RWPE2 (cell line): ENCODE results near the gene ZNFX1.

Experiments used
- ATAC-seq: fragments of 200-7000 bp; cut with Tn5 transposase; 3 replicates; pipeline ENCODE4 v1.9.1; 2021; ENCODE audit warnings: low read depth
- DNase-seq: peaks from one replicate; pipeline ENCODE4 v3.0.0-alpha.2; 2020; ENCODE audit warnings: low spot score
- H3K27ac ChIP-seq: fragments of 450-650 bp; 2 replicates; pipeline ENCODE4 v1.5.1; 2017; ENCODE audit warnings: mild to moderate bottlenecking; ENCODE audit not compliant: poor library complexity, severe bottlenecking
- H3K27me3 ChIP-seq: fragments of 250-450 bp; sonication (Bioruptor Pico); 2 replicates; pipeline ENCODE4 v1.5.1; 2021; ENCODE audit warnings: mild to moderate bottlenecking, moderate library complexity; ENCODE audit not compliant: insufficient read depth, poor library complexity, severe bottlenecking
- H3K36me3 ChIP-seq: fragments of 250-450 bp; sonication (Bioruptor Pico); 2 replicates; pipeline ENCODE4 v1.5.1; 2020; ENCODE audit warnings: low read depth, mild to moderate bottlenecking, moderate library complexity
- H3K4me1 ChIP-seq: fragments of 250-450 bp; sonication (Bioruptor Pico); 2 replicates; pipeline ENCODE4 v1.5.1; 2021; ENCODE audit warnings: mild to moderate bottlenecking, moderate library complexity; ENCODE audit not compliant: insufficient read depth, poor library complexity, severe bottlenecking
- H3K4me3 ChIP-seq: fragments of 250-450 bp; sonication (Bioruptor Pico); 2 replicates; pipeline ENCODE4 v1.5.1; 2021; ENCODE audit warnings: mild to moderate bottlenecking, moderate library complexity; ENCODE audit not compliant: severe bottlenecking
- H3K9me3 ChIP-seq: fragments of 250-450 bp; sonication (Bioruptor Pico); 2 replicates; pipeline ENCODE4 v1.5.1; 2021; ENCODE audit warnings: mild to moderate bottlenecking, moderate library complexity; ENCODE audit not compliant: severe bottlenecking
- CTCF ChIP-seq: fragments of 450-650 bp; IDR thresholded peaks from one replicate; pipeline ENCODE4 v1.5.1; 2017; ENCODE audit warnings: mild to moderate bottlenecking, moderate library complexity; ENCODE audit not compliant: poor library complexity, severe bottlenecking

The ZNFX1 gene

GRCh38 chr20:49278036-49278817, at the start of gene ZNFX1:
ZNFX1 (minus strand) TSS chr20:49278057; CDS start chr20:49275839, 2,218 bp downstream.
- ATAC-seq = peak; percentile 82
- Histone ChIP-seq H3K4me1 (peaks cover 53% of the 10 kb centered on the region), H3K4me3 (peak within 1 kb of the TSS; percentile 72), H3K9me3 (peaks cover 11% of the 10 kb centered on the region), H3K27me3 (no peaks in the 10 kb centered on the region), H3K36me3 (peaks cover 76% of the 10 kb centered on the region), H3K27ac (peak within 1 kb of the TSS; percentile 87)
- TF ChIP-seq CTCF = peak; percentile 42
- DNase-seq = peak; percentile 100

- H3K27me3 ChIP-seq = peaks cover 21% of the 10 kb centered on the region
- no peak overlapping the region for H3K4me3 ChIP-seq
- DNase-seq = no peak
- no peak for ATAC-seq
- TF ChIP-seq CTCF = no peak
- no peaks in the 10 kb centered on the region for H3K4me1 ChIP-seq
- no peaks in the 10 kb centered on the region for H3K9me3 ChIP-seq
- no peaks in the 10 kb centered on the region for H3K36me3 ChIP-seq
- no peak overlapping the region for H3K27ac ChIP-seq
Measured at GRCh38 chr20:49326026-49326425, 48.2 kb upstream of the ZNFX1 start.

DNA sequence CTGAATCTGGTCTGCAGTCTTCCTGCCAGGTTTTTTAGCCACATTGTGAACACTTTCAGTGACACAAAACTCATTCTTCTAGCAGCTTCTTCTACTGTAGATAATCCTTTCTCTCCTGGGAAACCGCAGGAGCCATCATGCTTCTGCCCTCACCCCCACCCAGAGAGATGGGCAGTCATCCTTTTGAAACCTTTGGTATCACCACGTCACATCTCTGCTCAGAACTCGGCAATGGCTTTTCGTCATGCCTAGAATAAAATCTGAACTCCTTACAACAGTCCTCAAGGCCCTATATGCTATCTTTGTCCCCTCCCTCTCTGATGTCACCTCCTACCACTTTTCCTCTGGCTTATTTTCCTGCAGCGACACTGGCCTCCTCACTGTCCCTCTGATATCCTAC, 46.4 kb upstream of the ZNFX1 start:
- Histone ChIP-seq H3K9me3 (no peaks in the 10 kb centered on the region), H3K4me3 (no peak overlapping the region), H3K27me3 (peaks cover 39% of the 10 kb centered on the region), H3K27ac (no peak overlapping the region), H3K4me1 (no peaks in the 10 kb centered on the region), H3K36me3 (no peaks in the 10 kb centered on the region)
- TF ChIP-seq CTCF = no peak
- ATAC-seq (no peak), DNase-seq (no peak)

- Histone ChIP-seq H3K27ac (no peak overlapping the region), H3K9me3 (no peaks in the 10 kb centered on the region), H3K4me1 (no peaks in the 10 kb centered on the region), H3K27me3 (peaks cover 44% of the 10 kb centered on the region), H3K4me3 (no peak overlapping the region), H3K36me3 (no peaks in the 10 kb centered on the region)
- no peak for DNase-seq
- TF ChIP-seq CTCF = peak; percentile 89
- peak; percentile 63 for ATAC-seq
Measured at GRCh38 chr20:49323622-49324238, 45.9 kb upstream of the ZNFX1 start.

GRCh38 chr20:49320460-49320859, 42.6 kb upstream of the ZNFX1 start:
- no peaks in the 10 kb centered on the region for H3K4me1 ChIP-seq
- no peak overlapping the region for H3K27ac ChIP-seq
- ATAC-seq (peak; percentile 77), DNase-seq (no peak)
- H3K4me3 ChIP-seq = no peak overlapping the region
- peaks cover 57% of the 10 kb centered on the region for H3K27me3 ChIP-seq
- peak; percentile 75 for TF ChIP-seq CTCF
- no peaks in the 10 kb centered on the region for H3K9me3 ChIP-seq
- H3K36me3 ChIP-seq = no peaks in the 10 kb centered on the region
